PC-3 (cell line): ENCODE measurements around the gene LMBRD2.

Source experiments
- EZH2phosphoT487 ChIP-seq: fragments of 300-600 bp; sonication (generic); IDR thresholded peaks from 2 replicates; pipeline ENCODE4 v1.6.1; 2018; ENCODE audit warnings: mild to moderate bottlenecking, antibody characterized with exemption, low read length, borderline replicate concordance
- TF ChIP-seq, protein P1 (sequence below): fragments of 300-600 bp; sonication (generic); conservative IDR thresholded peaks from 2 replicates; pipeline ENCODE4 v1.5.1; 2017; ENCODE audit warnings: antibody characterized with exemption, low read depth, mild to moderate bottlenecking, low read length

DNA sequence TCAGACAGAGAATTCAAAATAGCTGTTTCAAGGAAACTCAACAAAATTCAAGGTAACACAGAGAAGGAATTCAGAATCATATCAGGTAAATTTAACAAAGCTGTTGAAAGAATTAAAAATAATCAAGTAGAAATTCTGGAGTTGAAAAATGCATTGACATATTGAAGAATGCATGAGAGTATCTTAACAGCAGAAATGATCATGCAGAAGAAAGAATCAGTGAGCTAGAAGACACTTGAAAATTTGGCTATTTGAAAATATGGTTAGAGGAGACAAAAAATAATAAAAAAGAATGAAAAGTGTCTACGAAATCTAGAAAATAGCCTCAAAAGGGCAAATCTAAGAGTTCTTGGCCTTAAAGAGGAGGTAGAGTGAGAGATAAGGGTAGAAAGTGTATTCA, 22.9 kb downstream of the LMBRD2 start:
- TF ChIP-seq, protein P1, sequence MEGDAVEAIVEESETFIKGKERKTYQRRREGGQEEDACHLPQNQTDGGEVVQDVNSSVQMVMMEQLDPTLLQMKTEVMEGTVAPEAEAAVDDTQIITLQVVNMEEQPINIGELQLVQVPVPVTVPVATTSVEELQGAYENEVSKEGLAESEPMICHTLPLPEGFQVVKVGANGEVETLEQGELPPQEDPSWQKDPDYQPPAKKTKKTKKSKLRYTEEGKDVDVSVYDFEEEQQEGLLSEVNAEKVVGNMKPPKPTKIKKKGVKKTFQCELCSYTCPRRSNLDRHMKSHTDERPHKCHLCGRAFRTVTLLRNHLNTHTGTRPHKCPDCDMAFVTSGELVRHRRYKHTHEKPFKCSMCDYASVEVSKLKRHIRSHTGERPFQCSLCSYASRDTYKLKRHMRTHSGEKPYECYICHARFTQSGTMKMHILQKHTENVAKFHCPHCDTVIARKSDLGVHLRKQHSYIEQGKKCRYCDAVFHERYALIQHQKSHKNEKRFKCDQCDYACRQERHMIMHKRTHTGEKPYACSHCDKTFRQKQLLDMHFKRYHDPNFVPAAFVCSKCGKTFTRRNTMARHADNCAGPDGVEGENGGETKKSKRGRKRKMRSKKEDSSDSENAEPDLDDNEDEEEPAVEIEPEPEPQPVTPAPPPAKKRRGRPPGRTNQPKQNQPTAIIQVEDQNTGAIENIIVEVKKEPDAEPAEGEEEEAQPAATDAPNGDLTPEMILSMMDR: no peak
- no peak for TF ChIP-seq EZH2phosphoT487
